Tibial artery (tissue), 4 donors: ENCODE data around the gene DDX49.

ENCODE experiments used
- DNase-seq, 2 donors: peaks; one replicate each; pipeline ENCODE4 v3.0.0-alpha.2; 2019
- H3K27ac ChIP-seq, 2 donors: fragments of 200-600 bp; sonication (generic) in 1 of 2; 1 replicate in 1 of 2; 2 replicates in 1 of 2; pipeline ENCODE4 v1.5.1; 2018 to 2019; ENCODE audit warnings: mild to moderate bottlenecking in 1 of 2
- H3K27me3 ChIP-seq, 2 donors: fragments of 200-600 bp; sonication (generic) in 1 of 2; one replicate each; pipeline versions ENCODE4 v1.5.1 to v1.6.0; 2016 to 2019
- H3K36me3 ChIP-seq, 3 donors: fragments of 200-600 bp; sonication (generic) in 2 of 3; one replicate each; pipeline ENCODE4 v1.5.1; 2016 to 2019; ENCODE audit warnings: mild to moderate bottlenecking in 2 of 3
- H3K4me1 ChIP-seq, 4 donors: fragments of 200-600 bp; sonication (generic) in 2 of 4; 1 replicate in 3 of 4; 2 replicates in 1 of 4; pipeline ENCODE4 v1.5.1; 2016 to 2019
- H3K4me3 ChIP-seq, 2 donors: fragments of 200-600 bp; sonication (generic) in 1 of 2; 1 replicate in 1 of 2; 2 replicates in 1 of 2; pipeline ENCODE4 v1.5.1; 2018 to 2019; ENCODE audit warnings: mild to moderate bottlenecking in 2 of 2
- H3K9me3 ChIP-seq, 3 donors: fragments of 200-600 bp; sonication (generic) in 1 of 3; one replicate each; pipeline ENCODE4 v1.5.1; 2016 to 2019
- CTCF ChIP-seq, 2 experiments: fragments of 200-600 bp in 1 of 2; fragments of 450-650 bp in 1 of 2; IDR thresholded peaks; one replicate each; pipeline ENCODE4 v1.5.1; 2017 to 2019; ENCODE audit warnings: antibody characterized with exemption in 2 of 2, mild to moderate bottlenecking in 1 of 2, moderate library complexity in 1 of 2
- intact Hi-C: fragments of 100-400 bp; cut with DNase I; formaldehyde crosslinking; loops from one replicate; pipeline ENCODE4 v1.15.0; 2023; ENCODE audit warnings: low total_unique reads

DDX49 gene

GRCh38 chr19:18875726-18876125 is 43.8 kb upstream of the DDX49 start:
- Histone ChIP-seq H3K36me3 (peaks cover 0 to 8% (median 0%) of the 10 kb centered on the region in 3 donors), H3K27ac (no peak overlapping the region), H3K27me3 (no peaks in the 10 kb centered on the region), H3K4me1 (no peaks in the 10 kb centered on the region), H3K4me3 (no peak overlapping the region), H3K9me3 (no peaks in the 10 kb centered on the region)
- TF ChIP-seq CTCF (IDR thresholded peaks at IDR 0.05) = no peak
- intact Hi-C loops = no loop called here
- DNase-seq = no peak

- no peak for TF ChIP-seq CTCF (IDR thresholded peaks at IDR 0.05)
- H3K27me3 ChIP-seq = no peaks in the 10 kb centered on the region
- no peaks in the 10 kb centered on the region for H3K4me1 ChIP-seq
- peaks cover 0 to 8% (median 0%) of the 10 kb centered on the region in 3 donors for H3K36me3 ChIP-seq
- intact Hi-C loops = no loop called here
- DNase-seq = no peak
- H3K4me3 ChIP-seq = no peak overlapping the region
- no peak overlapping the region for H3K27ac ChIP-seq
- H3K9me3 ChIP-seq = no peaks in the 10 kb centered on the region
Observed at GRCh38 chr19:18876865-18877264, 42.6 kb upstream of the DDX49 start.

- H3K27me3 ChIP-seq = no peaks in the 10 kb centered on the region
- H3K4me3 ChIP-seq = no peak overlapping the region
- DNase-seq = no peak
- no peaks in the 10 kb centered on the region for H3K4me1 ChIP-seq
- peaks cover 0 to 8% (median 0%) of the 10 kb centered on the region in 3 donors for H3K36me3 ChIP-seq
- intact Hi-C loops = no loop called here
- TF ChIP-seq CTCF (IDR thresholded peaks at IDR 0.05) = no peak
- no peak overlapping the region for H3K27ac ChIP-seq
- H3K9me3 ChIP-seq = no peaks in the 10 kb centered on the region
Observed at GRCh38 chr19:18878058-18878797, 41.3 kb upstream of the DDX49 start.

GRCh38 chr19:18878858-18879578 is 40.5 kb upstream of the DDX49 start:
- H3K27me3 ChIP-seq = no peaks in the 10 kb centered on the region
- no peak for DNase-seq
- intact Hi-C loops = no loop called here
- no peak overlapping the region for H3K4me3 ChIP-seq
- no peaks in the 10 kb centered on the region for H3K9me3 ChIP-seq
- no peaks in the 10 kb centered on the region for H3K4me1 ChIP-seq
- peaks cover 0 to 8% (median 0%) of the 10 kb centered on the region in 3 donors for H3K36me3 ChIP-seq
- no peak for TF ChIP-seq CTCF (IDR thresholded peaks at IDR 0.05)
- H3K27ac ChIP-seq = no peak overlapping the region

GRCh38 chr19:18879579-18880373 is 39.7 kb upstream of the DDX49 start:
- no peak for TF ChIP-seq CTCF (IDR thresholded peaks at IDR 0.05)
- Histone ChIP-seq H3K4me3 (no peak overlapping the region), H3K27ac (no peak overlapping the region), H3K27me3 (no peaks in the 10 kb centered on the region), H3K9me3 (no peaks in the 10 kb centered on the region), H3K36me3 (peaks cover 0 to 8% (median 0%) of the 10 kb centered on the region in 3 donors), H3K4me1 (no peaks in the 10 kb centered on the region)
- no peak for DNase-seq
- intact Hi-C loops = no loop called here
